ENCODE data around the gene SIKE1.

- TF ChIP-seq POLR2A (IDR thresholded peaks at IDR 0.05) = no peak
- TF ChIP-seq POLR2AphosphoS5 (IDR thresholded peaks at IDR 0.05) = no peak
- no peak for TF ChIP-seq CTCF (IDR thresholded peaks at IDR 0.05)
These were observed 22.5 kb upstream of the SIKE1 start for GRCh38 chr1:114803001-114803400.

Data from gastroesophageal sphincter (tissue), 3 donors.